BJ (cell line): Measurements from ENCODE around the gene ST3GAL6. TPM values are rescaled to one million over a fixed set of nuclear protein-coding genes. Genes with fewer than 3 reads are reported as not detected.

ENCODE experiments used
- CTCF ChIA-PET: fragments of 350-600 bp; formaldehyde crosslinking; extraction: SDS; loops from one replicate; lab custom pipeline; 2021; ENCODE audit warnings: antibody characterized with exemption, inconsistent platforms; lab: Yijun Ruan, JAX
- POLR2A ChIA-PET: fragments of 300-600 bp; sonication (Branson Sonifier 250); formaldehyde crosslinking; extraction: SDS; loops from one replicate; lab custom pipeline; 2021; ENCODE audit warnings: antibody characterized with exemption; lab: Charles Lee
- DNase-seq: peaks from one replicate; pipeline ENCODE4 v3.0.0-alpha.2; 2011; ENCODE audit warnings: low read depth
- H3K27me3 ChIP-seq: 2 replicates; pipeline ENCODE4 v1.6.0; 2011; ENCODE audit warnings: low read length; ENCODE audit not compliant: control insufficient read depth, insufficient read depth
- H3K36me3 ChIP-seq: 2 replicates; pipeline ENCODE4 v1.5.1; 2011; ENCODE audit warnings: low read length; ENCODE audit not compliant: control insufficient read depth, insufficient read depth
- H3K4me3 ChIP-seq: 2 replicates; pipeline ENCODE4 v1.5.1; 2011; ENCODE audit warnings: low read depth, mild to moderate bottlenecking, control low read depth, low read length
- polyA plus RNA-seq: library from polyadenylated mRNA; depleted of rRNA; stranded (reverse); fragments of >200 nt; gene quantifications from 2 replicates; pipeline ENCODE4 v1.2.3, GENCODE V29; 2011
- TF ChIP-seq, protein P1 (sequence below): IDR thresholded peaks from 2 replicates; pipeline ENCODE4 v1.5.1; 2011; ENCODE audit warnings: low read depth, mild to moderate bottlenecking, control low read depth, inconsistent platforms, low read length, moderate library complexity; ENCODE audit not compliant: insufficient read depth

The ST3GAL6 gene
- polyA plus RNA-seq, 1 experiment, result not detected

DNA sequence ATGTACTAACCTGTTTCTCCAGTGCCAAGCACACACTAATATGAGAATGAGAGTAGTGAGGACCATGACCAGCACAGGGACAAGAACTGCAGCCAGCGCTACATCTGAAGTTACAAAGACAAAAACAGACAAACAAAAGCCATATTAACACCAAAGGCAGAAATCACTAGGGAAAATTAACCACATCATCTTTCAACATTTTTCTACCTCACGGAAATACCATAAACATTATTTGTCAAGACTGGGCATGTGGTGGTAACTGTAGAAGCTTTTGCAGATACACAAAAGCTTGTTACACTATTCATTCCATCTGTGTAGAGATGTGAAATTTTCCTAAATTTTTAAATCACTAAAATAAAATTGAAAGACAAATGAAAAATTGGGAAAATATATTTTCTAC is 44.9 kb downstream of the ST3GAL6 start:
- ChIA-PET CTCF (no interaction called here), POLR2A (no interaction called here)
- Histone ChIP-seq H3K36me3 (peaks cover 8% of the 10 kb centered on the region), H3K27me3 (no peaks in the 10 kb centered on the region), H3K4me3 (no peak overlapping the region)
- DNase-seq, result no peak
- TF ChIP-seq, protein P1, sequence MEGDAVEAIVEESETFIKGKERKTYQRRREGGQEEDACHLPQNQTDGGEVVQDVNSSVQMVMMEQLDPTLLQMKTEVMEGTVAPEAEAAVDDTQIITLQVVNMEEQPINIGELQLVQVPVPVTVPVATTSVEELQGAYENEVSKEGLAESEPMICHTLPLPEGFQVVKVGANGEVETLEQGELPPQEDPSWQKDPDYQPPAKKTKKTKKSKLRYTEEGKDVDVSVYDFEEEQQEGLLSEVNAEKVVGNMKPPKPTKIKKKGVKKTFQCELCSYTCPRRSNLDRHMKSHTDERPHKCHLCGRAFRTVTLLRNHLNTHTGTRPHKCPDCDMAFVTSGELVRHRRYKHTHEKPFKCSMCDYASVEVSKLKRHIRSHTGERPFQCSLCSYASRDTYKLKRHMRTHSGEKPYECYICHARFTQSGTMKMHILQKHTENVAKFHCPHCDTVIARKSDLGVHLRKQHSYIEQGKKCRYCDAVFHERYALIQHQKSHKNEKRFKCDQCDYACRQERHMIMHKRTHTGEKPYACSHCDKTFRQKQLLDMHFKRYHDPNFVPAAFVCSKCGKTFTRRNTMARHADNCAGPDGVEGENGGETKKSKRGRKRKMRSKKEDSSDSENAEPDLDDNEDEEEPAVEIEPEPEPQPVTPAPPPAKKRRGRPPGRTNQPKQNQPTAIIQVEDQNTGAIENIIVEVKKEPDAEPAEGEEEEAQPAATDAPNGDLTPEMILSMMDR, result no peak

DNA sequence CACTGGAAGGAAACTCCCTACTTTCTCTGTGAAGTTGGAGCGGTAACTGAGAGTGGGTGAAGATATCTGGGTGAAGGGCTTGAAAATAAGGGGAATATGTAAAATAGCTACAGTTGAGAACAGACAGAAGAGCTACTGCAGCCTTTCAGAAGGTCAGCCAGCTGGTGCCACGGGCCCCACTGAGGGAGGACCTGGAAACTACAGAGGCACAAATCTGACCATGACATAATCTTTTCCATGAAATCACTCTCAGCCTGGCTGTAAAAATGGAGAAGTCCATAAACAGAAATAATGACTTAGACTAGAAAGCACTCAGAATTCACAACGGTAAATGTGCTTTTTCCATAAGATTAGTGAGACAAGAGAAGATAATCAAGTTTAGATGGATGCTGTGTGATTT is 46.4 kb downstream of the ST3GAL6 start:
- POLR2A ChIA-PET, result no interaction called here
- TF ChIP-seq, protein P1, result no peak
- CTCF ChIA-PET, result interaction anchor here (0.7 to 9.3 kb wide), 4 partner anchors 186 to 295 kb away, joined by 3 to 135 read pairs (median 6); no protein-coding TSS in a partner anchor
- H3K4me3 ChIP-seq, result no peak overlapping the region
- peaks cover 8% of the 10 kb centered on the region for H3K36me3 ChIP-seq
- DNase-seq, result no peak
- no peaks in the 10 kb centered on the region for H3K27me3 ChIP-seq

DNA sequence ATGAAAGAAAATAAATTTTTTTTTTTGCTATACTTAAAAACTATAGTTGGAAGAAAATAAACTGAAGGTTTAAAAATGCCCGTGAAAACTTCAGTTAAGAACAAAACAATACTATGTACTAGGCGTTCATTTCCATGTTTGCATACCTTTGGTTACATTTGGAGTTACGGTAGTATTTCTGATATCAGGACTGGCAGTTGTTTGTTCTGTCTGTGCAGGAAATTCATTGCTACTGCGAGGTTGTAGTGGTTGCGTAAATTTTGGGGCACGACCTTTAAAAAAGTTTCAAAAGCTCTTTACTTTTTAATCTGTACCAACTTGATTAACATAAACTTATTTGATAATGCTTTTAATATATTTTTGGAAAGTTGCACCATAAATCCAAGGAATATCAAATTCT is 47.9 kb downstream of the ST3GAL6 start:
- H3K4me3 ChIP-seq, result no peak overlapping the region
- TF ChIP-seq, protein P1, result no peak
- DNase-seq, result no peak
- no peaks in the 10 kb centered on the region for H3K27me3 ChIP-seq
- ChIA-PET CTCF (interaction anchor here (0.7 to 9.3 kb wide), 3 partner anchors 209 to 221 kb away, joined by 3 to 135 read pairs (median 6); no protein-coding TSS in a partner anchor), POLR2A (no interaction called here)
- H3K36me3 ChIP-seq, result peaks cover 8% of the 10 kb centered on the region

DNA sequence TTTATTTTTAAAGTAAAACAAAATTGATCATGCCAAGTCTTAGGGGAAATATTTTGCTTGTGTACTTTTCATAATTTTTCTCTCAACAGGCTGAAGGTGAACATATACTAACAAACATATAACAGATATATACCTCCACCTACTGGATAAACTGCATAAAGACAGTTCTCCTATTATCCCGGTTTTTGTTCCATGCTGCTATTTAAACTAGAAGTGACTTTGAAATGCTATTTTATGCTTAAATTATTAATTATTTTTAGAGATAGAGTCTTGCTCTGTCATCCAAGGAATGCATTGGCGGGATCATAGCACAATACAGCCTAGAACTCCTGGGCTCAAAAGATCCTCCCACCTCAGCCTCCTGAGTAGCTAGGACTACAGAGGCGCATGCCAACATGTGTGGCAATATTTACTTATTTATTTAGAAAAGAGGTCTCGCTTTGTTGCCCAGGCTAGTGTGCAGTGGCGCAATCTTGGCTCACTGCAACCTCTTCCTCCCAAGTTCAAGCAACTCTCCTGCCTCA is 49.8 kb downstream of the ST3GAL6 start:
- no peaks in the 10 kb centered on the region for H3K27me3 ChIP-seq
- ChIA-PET CTCF (interaction anchor here (0.9 to 9.3 kb wide), 13 partner anchors 14 to 774 kb away, joined by 3 to 168 read pairs (median 5); partner anchors contain the start of gene CPOX), POLR2A (no interaction called here)
- no peak for DNase-seq
- H3K4me3 ChIP-seq, result no peak overlapping the region
- TF ChIP-seq, protein P1, result peak; percentile 45
- peaks cover 4% of the 10 kb centered on the region for H3K36me3 ChIP-seq

DNA sequence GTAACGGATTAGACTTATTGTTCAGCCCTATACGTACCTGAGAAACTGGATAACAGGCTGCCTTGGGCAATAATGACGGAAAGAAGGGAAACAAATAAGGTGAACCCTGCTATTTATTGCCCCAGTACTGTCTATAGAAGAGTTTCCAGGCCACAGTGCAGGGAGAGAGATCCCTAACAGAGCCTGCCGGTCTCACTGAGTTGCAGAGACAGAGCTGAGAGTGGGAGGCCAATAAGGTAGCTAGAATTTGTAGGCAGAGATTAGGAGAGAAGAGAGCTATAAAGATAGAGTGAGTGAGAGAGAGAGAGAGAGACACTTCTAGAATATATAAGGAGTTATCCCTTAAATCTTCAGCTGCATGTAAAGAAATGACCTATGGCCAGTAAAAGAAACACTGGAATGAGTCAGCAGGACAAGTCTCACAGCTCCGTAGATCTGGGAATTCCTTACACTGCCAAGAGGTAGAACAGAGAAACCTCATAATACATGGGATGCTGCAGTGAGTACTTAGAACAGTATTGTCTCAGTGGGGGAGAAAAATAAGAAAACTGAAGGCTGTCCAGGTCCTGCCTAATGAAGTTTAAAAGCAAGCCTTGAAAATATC is 51.8 kb downstream of the ST3GAL6 start:
- peaks cover 2% of the 10 kb centered on the region for H3K36me3 ChIP-seq
- DNase-seq, result no peak
- no peaks in the 10 kb centered on the region for H3K27me3 ChIP-seq
- CTCF ChIA-PET, result interaction anchor here (0.8 to 9.3 kb wide), 8 partner anchors 9 to 349 kb away, joined by 3 to 168 read pairs (median 3); partner anchors contain the start of gene CPOX
- H3K4me3 ChIP-seq, result no peak overlapping the region
- TF ChIP-seq, protein P1, result no peak
- POLR2A ChIA-PET, result no interaction called here
